ENCODE results near the gene AFF3. TPM values are rescaled to one million over a fixed set of nuclear protein-coding genes. Genes with fewer than 3 reads are reported as not detected.
"Not testable (repeated sequence)": the region's sequence is repeated elsewhere in the genome, so short reads cannot be mapped to it uniquely, and the experiment has no call there.

AFF3 gene
- total RNA-seq, 1 experiment from 2014 or later: 4.2 TPM

- no peak for DNase-seq (ENCODE audit: low read depth, low spot score)
- in situ Hi-C loops (cut with HindIII; ENCODE audit: low pct_unique_long_range_greater_than_20kb, low sequenced_read_pairs): no loop called here
These were observed 371.5 kb downstream of the AFF3 start for GRCh38 chr2:99770876-99771275.

DNA sequence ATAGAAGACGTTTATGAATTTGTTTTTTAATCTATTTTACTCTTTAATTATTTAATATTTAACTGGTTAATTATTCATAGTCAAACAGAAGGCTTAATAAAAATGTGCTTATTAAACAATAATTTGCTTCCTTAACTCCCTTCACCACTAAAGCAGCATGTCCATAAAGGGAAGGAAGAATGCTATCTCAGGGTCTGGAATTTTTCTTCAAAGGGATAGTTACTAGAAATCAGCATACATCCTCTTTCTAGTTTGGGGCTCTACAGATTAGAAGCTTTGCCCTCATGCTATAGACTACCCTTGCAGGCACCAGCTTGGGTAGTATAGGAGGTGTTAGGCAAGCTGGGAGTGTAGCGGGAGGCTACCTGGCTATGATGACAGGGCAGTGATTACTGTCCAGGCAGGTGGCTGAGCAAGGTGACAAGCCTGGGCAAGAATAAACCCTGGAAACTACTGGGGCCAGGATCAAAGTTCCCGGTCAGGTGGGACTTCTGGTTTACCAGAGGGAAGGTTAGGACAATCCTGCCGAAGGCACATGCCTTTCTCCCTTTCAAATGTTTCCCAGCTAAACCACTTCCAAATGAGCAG lies 376.6 kb downstream of the AFF3 start:
- no peak for DNase-seq (ENCODE audit: low read depth, low spot score)
- in situ Hi-C loops (cut with HindIII; ENCODE audit: low pct_unique_long_range_greater_than_20kb, low sequenced_read_pairs): no loop called here

DNA sequence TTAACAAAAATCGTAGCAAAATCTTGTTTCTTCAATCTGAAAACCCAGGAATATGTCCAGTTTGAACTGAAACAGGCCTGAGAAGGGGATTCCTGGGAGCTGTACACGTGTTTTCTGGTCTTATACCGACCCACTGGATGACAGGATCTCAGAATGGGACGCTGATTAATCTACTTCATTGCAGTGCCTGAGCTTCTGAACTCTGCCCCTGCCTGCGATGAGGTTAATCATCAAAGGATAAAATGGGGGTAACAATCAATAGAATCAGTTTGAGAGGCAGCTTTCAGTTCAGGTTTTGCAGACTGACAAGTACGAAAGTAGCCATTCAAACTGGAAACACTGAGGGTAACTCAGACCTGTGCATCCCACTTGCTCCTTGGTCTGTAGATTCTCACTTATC lies 378.6 kb downstream of the AFF3 start:
- in situ Hi-C loops (cut with HindIII; ENCODE audit: low pct_unique_long_range_greater_than_20kb, low sequenced_read_pairs): no loop called here
- no peak for DNase-seq (ENCODE audit: low read depth, low spot score)

DNA sequence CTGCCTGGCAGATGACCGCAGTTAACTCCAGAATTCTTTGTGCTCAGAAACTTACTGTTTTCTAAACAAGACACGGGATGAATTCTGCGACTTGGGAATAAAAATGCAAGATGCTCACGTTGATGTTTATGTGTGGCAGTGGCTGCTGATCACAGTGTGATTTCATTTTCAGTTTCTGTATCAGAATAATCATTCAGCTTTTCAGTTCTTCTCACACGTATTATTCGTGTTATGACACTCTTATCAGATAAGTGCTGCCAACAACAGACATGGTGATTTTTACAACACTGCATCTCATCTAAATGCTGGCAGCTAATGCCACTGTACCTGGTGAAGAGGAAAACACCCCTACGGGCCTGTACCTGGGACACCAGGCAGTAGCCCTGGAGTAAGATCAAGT lies 379.7 kb downstream of the AFF3 start:
- no peak for DNase-seq (ENCODE audit: low read depth, low spot score)
- in situ Hi-C loops (cut with HindIII; ENCODE audit: low pct_unique_long_range_greater_than_20kb, low sequenced_read_pairs): no loop called here

GRCh38 chr2:99757611-99758114 lies 384.7 kb downstream of the AFF3 start:
- no peak for DNase-seq (ENCODE audit: low read depth, low spot score)
- in situ Hi-C loops (cut with HindIII; ENCODE audit: low pct_unique_long_range_greater_than_20kb, low sequenced_read_pairs): no loop called here

DNA sequence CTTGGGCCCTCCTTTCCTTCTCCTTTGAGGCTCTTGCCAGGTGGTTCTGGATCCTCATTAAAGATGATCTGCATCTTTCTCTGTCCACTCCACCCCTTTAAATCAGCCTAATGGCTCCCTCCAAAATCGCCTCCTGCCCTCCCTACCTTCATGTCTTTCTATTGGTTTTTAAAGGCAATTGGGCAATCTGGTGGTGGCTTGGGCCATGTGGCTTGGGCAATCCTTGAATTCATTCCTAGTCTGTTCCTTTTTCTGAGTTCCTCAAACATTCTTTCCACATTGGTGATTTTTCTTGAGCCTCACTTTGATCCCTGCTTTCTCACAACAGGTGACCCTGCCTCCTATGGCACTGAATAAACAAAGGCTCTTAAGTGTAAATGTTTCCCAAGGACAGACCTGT lies 386.3 kb downstream of the AFF3 start:
- in situ Hi-C loops (cut with HindIII; ENCODE audit: low pct_unique_long_range_greater_than_20kb, low sequenced_read_pairs): no loop called here
- DNase-seq (ENCODE audit: low read depth, low spot score): no peak

GRCh38 chr2:99754210-99754609 lies 388.2 kb downstream of the AFF3 start:
- no peak for DNase-seq (ENCODE audit: low read depth, low spot score)
- in situ Hi-C loops (cut with HindIII; ENCODE audit: low pct_unique_long_range_greater_than_20kb, low sequenced_read_pairs): no loop called here

DNA sequence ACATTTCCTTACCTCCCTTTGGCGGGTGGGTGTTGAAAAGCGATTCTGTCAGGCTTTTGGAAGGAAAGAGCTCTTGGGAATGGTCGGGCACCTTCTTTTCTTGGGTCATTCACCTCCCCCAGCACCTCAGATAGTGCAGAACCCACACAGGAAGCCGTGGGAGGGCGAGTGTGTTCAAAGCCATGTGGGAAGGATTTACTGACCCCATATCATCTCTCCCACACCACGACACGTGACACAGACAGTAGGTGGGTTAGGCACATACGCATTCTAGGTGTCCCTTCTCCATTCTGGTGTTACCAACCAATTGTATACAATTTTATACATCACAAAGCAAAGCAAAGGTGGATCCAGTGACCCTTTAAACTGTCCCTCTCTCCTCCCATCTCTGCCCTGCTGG lies 388.9 kb downstream of the AFF3 start:
- in situ Hi-C loops (cut with HindIII; ENCODE audit: low pct_unique_long_range_greater_than_20kb, low sequenced_read_pairs): no loop called here

GRCh38 chr2:99748344-99748743 lies 394.0 kb downstream of the AFF3 start:
- no peak for DNase-seq (ENCODE audit: low read depth, low spot score)
- in situ Hi-C loops (cut with HindIII; ENCODE audit: low pct_unique_long_range_greater_than_20kb, low sequenced_read_pairs): no loop called here

More for the DNA sequence above, 388.9 kb downstream of the AFF3 start:
- no peak for DNase-seq (ENCODE audit: low read depth, low spot score)

DNA sequence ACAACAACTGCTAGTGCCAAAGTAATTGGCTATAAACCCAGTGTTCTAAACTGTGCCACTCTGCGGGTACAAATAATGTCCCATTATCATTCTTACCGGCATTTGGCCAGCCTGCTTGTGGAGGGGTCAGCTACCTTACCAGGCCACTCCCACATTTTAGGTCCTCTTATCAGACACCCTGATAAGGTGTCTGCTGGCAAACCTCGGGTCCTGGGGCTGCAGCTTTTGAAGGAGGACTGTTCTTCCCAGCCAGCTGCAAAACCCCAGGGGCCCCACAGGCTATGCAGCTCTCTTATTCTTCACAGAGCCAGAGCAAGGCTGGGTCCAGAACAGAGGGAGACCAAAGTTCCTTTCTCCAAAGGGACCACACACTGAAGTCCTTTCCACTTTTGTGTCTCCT lies 394.5 kb downstream of the AFF3 start:
- in situ Hi-C loops (cut with HindIII; ENCODE audit: low pct_unique_long_range_greater_than_20kb, low sequenced_read_pairs): no loop called here
- DNase-seq (ENCODE audit: low read depth, low spot score): no peak

DNA sequence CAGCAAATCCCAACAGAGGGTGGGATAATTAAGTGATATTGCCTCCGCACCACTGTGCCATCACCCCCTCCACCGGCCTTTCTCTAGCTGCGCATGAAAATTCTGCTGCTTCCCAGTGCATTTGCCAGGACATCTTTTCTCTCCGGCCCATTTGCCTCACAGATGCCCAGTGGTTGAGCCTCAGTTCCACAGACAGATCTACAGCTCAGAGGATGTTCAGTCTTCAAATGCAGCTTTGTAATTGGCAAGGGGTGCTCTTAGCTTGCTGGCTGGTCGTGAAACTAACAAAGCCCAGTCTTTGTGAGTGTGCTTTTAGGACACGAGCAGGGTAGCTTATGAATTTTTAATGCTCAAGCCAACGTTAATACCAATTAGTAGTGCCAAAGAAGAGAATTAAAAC lies 399.2 kb downstream of the AFF3 start:
- in situ Hi-C loops (cut with HindIII; ENCODE audit: low pct_unique_long_range_greater_than_20kb, low sequenced_read_pairs): no loop called here
- no peak for DNase-seq (ENCODE audit: low read depth, low spot score)

GRCh38 chr2:99737537-99737936 lies 404.9 kb downstream of the AFF3 start:
- in situ Hi-C loops (cut with HindIII; ENCODE audit: low pct_unique_long_range_greater_than_20kb, low sequenced_read_pairs): no loop called here
- no peak for DNase-seq (ENCODE audit: low read depth, low spot score)

DNA sequence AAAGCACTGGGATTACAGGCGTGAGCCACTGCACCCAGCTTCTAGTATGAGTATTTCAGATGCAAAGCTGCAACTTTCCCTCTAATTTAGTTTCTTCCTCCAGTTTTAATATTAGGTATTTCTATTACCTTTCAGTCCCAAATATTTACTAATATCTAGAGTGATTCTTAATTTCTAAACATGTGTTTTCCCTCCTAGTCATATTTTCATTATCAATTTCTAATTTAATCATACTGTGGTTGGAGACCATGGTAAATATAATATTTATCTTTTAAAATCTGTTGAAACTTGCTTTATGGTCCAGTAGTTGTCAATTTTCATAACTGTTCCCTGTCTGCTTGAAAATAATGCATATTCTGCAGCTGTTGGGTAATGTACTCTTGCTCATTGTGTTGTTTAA lies 406.6 kb downstream of the AFF3 start:
- in situ Hi-C loops (cut with HindIII; ENCODE audit: low pct_unique_long_range_greater_than_20kb, low sequenced_read_pairs): no loop called here
- no peak for DNase-seq (ENCODE audit: low read depth, low spot score)

- DNase-seq (ENCODE audit: low read depth, low spot score); in situ Hi-C loops (cut with HindIII; ENCODE audit: low pct_unique_long_range_greater_than_20kb, low sequenced_read_pairs): not testable (repeated sequence)
These were observed 407.1 kb downstream of the AFF3 start for GRCh38 chr2:99735314-99735713.

- no peak for DNase-seq (ENCODE audit: low read depth, low spot score)
- in situ Hi-C loops (cut with HindIII; ENCODE audit: low pct_unique_long_range_greater_than_20kb, low sequenced_read_pairs): no loop called here
These were observed 408.2 kb downstream of the AFF3 start for GRCh38 chr2:99734236-99734635.

GRCh38 chr2:99729104-99730025 lies 413.0 kb downstream of the AFF3 start:
- no peak for DNase-seq (ENCODE audit: low read depth, low spot score)
- in situ Hi-C loops (cut with HindIII; ENCODE audit: low pct_unique_long_range_greater_than_20kb, low sequenced_read_pairs): no loop called here

DNA sequence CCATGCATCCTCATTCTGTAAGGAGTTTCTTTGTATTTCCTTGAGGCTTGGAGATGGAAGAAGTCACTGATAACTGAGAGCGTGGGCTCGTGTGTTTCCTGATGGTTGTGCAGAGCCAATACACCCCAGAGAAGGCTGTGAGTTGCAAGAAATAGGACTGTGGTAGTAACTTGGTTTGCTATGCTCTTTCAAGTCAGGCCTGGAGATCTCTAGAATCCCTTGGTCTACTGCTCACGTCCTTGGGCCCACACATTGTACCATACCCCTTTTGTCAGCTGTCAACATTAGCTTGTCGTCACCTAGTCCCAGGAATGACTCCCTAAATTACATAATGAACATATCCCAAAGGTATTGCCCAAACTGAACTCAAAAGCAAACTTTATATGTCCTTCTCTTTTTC lies 414.2 kb downstream of the AFF3 start:
- in situ Hi-C loops (cut with HindIII; ENCODE audit: low pct_unique_long_range_greater_than_20kb, low sequenced_read_pairs): no loop called here
- no peak for DNase-seq (ENCODE audit: low read depth, low spot score)

DNA sequence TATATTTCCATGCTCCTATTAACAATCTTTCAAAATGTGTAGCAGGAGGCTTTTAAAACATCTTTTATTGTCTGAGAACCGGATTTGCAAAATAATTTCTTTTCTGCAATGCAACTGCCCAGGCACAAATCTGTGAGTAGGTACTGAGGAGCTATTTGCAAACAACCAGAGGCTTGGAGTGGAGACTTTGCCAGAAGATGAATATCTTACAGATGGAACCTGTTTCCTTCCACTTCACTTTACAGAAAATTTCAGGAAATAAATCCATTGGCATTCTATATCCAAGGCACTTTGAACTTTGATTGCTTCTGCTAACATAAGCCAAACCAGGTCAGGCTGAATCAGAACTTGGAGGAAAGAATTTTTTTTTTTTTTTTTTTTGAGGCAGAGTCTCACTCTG lies 415.2 kb downstream of the AFF3 start:
- in situ Hi-C loops (cut with HindIII; ENCODE audit: low pct_unique_long_range_greater_than_20kb, low sequenced_read_pairs): no loop called here
- DNase-seq (ENCODE audit: low read depth, low spot score): no peak

DNA sequence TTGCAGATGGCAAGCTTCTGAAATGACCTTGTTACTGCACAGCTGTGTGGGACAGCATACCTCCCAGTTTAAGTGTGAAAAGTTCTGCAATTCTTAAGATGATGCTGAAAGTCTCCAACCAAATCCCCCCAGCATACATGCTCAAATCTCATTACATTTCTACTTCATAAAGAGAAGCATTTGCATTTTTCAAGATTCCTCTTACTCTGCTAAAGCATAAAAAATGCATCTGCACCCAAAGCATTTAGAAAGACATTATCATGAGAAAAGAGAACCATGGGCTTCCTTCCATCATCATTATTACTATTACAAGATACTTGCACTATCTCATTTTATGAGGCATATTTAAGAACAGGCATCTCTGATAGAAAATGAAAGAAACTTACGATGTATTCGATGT lies 415.7 kb downstream of the AFF3 start:
- in situ Hi-C loops (cut with HindIII; ENCODE audit: low pct_unique_long_range_greater_than_20kb, low sequenced_read_pairs): no loop called here
- DNase-seq (ENCODE audit: low read depth, low spot score): no peak

Data from SK-MEL-5 (cell line).